ENCODE measurements around the gene HSD17B14. TPM values are rescaled to one million over a fixed set of nuclear protein-coding genes. Genes with fewer than 3 reads are reported as not detected.

Gene HSD17B14
- total RNA-seq, 3 donors from 2014 or later, result 2.4 to 10.1 (median 2.4) TPM

DNA sequence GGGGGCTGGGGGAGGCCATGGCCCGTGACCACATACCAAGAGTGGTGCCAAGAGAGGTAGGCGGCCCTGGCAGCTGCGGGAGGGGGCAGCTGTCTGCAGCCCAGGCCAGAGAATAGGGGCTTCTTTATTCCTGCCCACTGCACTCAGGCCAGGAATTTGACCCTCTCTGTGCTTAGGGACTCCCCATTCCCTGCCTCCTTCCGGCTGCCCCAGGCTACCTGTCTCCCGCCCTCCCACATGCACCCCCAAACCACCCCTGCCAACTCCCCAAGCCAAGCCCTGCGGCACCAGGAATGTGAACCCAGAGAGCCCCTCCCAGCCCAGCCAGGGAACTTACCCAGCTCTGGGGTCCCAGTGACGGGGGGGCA, 31.4 kb upstream of the HSD17B14 start:
- H3K9me3 ChIP-seq, result no peaks in the 10 kb centered on the region
- H3K36me3 ChIP-seq (ENCODE audit: low read depth), result no peaks in the 10 kb centered on the region
- H3K4me1 ChIP-seq (ENCODE audit: low read depth), result peaks cover 7% of the 10 kb centered on the region
- ATAC-seq (no peak), DNase-seq (peak in 1 of 3 donors; percentile 58)
- TF ChIP-seq, protein P1, sequence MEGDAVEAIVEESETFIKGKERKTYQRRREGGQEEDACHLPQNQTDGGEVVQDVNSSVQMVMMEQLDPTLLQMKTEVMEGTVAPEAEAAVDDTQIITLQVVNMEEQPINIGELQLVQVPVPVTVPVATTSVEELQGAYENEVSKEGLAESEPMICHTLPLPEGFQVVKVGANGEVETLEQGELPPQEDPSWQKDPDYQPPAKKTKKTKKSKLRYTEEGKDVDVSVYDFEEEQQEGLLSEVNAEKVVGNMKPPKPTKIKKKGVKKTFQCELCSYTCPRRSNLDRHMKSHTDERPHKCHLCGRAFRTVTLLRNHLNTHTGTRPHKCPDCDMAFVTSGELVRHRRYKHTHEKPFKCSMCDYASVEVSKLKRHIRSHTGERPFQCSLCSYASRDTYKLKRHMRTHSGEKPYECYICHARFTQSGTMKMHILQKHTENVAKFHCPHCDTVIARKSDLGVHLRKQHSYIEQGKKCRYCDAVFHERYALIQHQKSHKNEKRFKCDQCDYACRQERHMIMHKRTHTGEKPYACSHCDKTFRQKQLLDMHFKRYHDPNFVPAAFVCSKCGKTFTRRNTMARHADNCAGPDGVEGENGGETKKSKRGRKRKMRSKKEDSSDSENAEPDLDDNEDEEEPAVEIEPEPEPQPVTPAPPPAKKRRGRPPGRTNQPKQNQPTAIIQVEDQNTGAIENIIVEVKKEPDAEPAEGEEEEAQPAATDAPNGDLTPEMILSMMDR (IDR thresholded peaks at IDR 0.05), result no peak
- intact Hi-C loops (cut with DNase I, micrococcal nuclease), result no loop called here
- H3K4me3 ChIP-seq, result no peak overlapping the region

DNA sequence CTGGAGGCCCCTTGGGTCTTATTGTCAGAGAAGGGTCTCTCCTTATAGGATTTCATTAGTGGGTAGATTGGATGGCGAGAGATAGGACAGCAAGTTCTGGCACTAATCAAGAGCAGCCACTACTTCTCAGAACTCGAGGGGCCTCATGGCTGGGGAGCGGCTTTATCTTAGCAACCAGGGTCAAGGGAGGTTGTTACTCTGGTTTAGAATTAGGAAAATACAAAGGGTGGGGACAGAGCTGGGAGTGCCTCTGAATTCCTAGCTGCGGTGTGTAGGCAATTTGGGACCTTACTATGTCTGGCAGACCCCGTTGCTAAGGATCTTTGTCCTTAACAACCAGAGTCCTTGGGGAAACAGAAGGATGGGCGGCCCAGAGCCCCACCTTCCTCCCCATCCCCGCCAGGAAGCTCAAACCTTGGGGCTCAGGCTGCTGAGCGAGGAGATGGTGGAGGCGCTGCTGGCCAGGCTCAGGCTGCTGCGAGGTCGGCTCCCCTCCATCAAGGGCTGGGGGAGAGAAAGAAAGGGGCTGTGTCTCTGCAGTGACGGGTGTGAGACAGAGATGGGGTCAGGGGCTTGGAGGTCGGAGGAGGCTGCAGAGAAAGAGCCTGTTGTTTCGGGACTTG, 30.9 kb upstream of the HSD17B14 start:
- ATAC-seq (peak; percentile 31), DNase-seq (no peak)
- Histone ChIP-seq H3K4me3 (no peak overlapping the region), H3K36me3 (ENCODE audit: low read depth) (no peaks in the 10 kb centered on the region), H3K9me3 (no peaks in the 10 kb centered on the region), H3K4me1 (ENCODE audit: low read depth) (peaks cover 6% of the 10 kb centered on the region)
- intact Hi-C loops (cut with DNase I, micrococcal nuclease), result no loop called here
- TF ChIP-seq, protein P1 (IDR thresholded peaks at IDR 0.05), result no peak

DNA sequence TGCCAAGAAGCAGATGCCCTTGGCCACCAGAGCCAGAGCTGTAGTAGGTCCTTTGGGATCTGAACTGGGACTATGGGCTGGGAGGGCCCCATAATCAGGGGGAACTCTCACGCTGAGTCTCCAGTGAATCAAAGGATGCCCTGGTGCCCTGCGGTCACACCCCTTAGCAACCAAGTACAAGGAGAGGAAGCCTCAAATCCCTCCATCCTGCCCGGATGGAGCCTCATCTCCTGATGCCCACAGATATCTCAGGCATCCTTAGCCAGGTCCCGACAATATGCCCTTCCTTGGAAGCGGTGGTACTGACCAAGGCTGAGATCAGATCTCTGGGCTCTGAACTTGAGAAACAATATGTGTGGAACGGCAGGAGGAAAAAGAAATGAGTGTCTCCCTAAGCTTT, 30.4 kb upstream of the HSD17B14 start:
- TF ChIP-seq, protein P1 (IDR thresholded peaks at IDR 0.05), result no peak
- no peaks in the 10 kb centered on the region for H3K36me3 ChIP-seq (ENCODE audit: low read depth)
- H3K4me3 ChIP-seq, result no peak overlapping the region
- H3K9me3 ChIP-seq, result no peaks in the 10 kb centered on the region
- DNase-seq, result no peak
- intact Hi-C loops (cut with DNase I, micrococcal nuclease), result no loop called here
- H3K4me1 ChIP-seq (ENCODE audit: low read depth), result peaks cover 6% of the 10 kb centered on the region
- no peak for ATAC-seq

DNA sequence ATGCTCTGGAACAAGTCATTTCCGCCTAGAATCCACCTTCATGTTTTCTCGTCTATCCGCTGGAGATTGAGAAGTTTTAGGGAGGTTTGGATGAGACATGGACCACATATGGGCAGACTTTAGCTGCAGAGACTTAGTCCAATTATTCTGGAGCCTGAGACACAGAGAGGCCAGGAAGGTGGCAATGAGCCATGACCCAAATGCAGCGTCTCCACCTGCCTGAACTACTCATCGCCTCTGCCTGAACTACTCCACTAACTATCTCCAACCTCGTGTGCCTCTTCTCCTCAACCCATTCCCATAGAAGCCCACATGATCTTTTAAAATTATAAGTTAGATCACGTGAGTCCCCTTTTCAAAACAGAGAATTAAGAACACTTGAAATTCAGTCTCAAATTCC, 26.5 kb upstream of the HSD17B14 start:
- intact Hi-C loops (cut with DNase I, micrococcal nuclease), result no loop called here
- TF ChIP-seq, protein P1 (IDR thresholded peaks at IDR 0.05), result no peak
- DNase-seq, result no peak

DNA sequence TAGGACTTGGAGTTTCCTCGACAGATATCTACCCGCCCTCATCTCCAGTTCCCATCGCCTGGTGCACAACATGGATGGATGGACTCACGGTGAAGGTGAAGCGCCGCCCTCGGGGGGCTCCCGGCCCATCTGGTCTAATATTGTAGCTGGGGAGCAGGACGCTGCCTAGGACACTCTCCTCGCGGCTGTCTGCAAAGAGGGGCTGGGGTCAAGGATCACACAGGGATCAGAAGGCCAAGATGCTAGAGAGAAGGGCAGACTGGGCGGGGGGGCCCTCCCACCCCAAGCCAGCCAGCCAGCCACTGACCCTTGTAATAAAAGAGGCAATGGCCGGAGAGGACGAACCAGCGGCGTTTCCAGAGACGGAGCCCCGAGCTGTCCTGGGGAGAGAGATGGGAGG, 25.0 kb upstream of the HSD17B14 start:
- H3K9me3 ChIP-seq, result no peaks in the 10 kb centered on the region
- no peaks in the 10 kb centered on the region for H3K4me1 ChIP-seq (ENCODE audit: low read depth)
- intact Hi-C loops (cut with DNase I, micrococcal nuclease), result no loop called here
- TF ChIP-seq, protein P1 (IDR thresholded peaks at IDR 0.05), result no peak
- no peaks in the 10 kb centered on the region for H3K36me3 ChIP-seq (ENCODE audit: low read depth)
- ATAC-seq, result no peak
- no peak for DNase-seq
- H3K4me3 ChIP-seq, result no peak overlapping the region

More for the DNA sequence above, 26.5 kb upstream of the HSD17B14 start:
- H3K9me3 ChIP-seq, result no peaks in the 10 kb centered on the region
- H3K36me3 ChIP-seq (ENCODE audit: low read depth), result no peaks in the 10 kb centered on the region
- no peak overlapping the region for H3K4me3 ChIP-seq
- H3K4me1 ChIP-seq (ENCODE audit: low read depth), result peaks cover 6% of the 10 kb centered on the region
- no peak for ATAC-seq
